Colonic mucosa (tissue), 4 donors: Measurements from ENCODE around the gene GPC5. TPM values are rescaled to one million over a fixed set of nuclear protein-coding genes. Genes with fewer than 3 reads are reported as not detected.

Experiments used
- DNase-seq: peaks from one replicate; pipeline ENCODE4 v3.0.0-alpha.2; 2020
- H3K27ac ChIP-seq: fragments of 200-600 bp; one replicate; pipeline ENCODE4 v1.8.0; 2021
- H3K27me3 ChIP-seq: fragments of 200-600 bp; one replicate; pipeline ENCODE4 v1.8.0; 2021
- H3K36me3 ChIP-seq: fragments of 200-600 bp; one replicate; pipeline ENCODE4 v1.8.0; 2021
- H3K4me1 ChIP-seq: fragments of 200-600 bp; one replicate; pipeline ENCODE4 v1.8.0; 2021; ENCODE audit warnings: mild to moderate bottlenecking
- H3K4me3 ChIP-seq: fragments of 200-600 bp; one replicate; pipeline ENCODE4 v1.8.0; 2021
- H3K9ac ChIP-seq, 2 donors: one replicate each; pipeline ENCODE4 v1.7.0; 2013; ENCODE audit warnings: control low read depth in 2 of 2, low read depth in 2 of 2, low read length in 2 of 2
- H3K9me3 ChIP-seq: fragments of 200-600 bp; one replicate; pipeline ENCODE4 v1.8.0; 2021
- intact Hi-C: fragments of 100-400 bp; cut with DNase I; formaldehyde crosslinking; loops from one replicate; pipeline ENCODE4 v1.14.1; 2022
- total RNA-seq, 2 donors: library from RNA; stranded (reverse); fragmentation: NEBNext Ultra II Directional in 1 of 2; extraction: Animal tissue kit (Norgen Biotek cat#: 25700) in 1 of 2; gene quantifications; one replicate each; pipeline ENCODE4 v1.2.1, GENCODE V29; 2021
- TF ChIP-seq, protein P1 (sequence below): fragments of 200-600 bp; IDR thresholded peaks from one replicate; pipeline ENCODE4 v1.8.0; 2022; ENCODE audit warnings: antibody characterized with exemption, mild to moderate bottlenecking
- donor health status: healthy.
- donor health status: DM: no; HTN: no; CAD: no.
- donor health status: DM: no; HTN: no; CAD: no.

Gene GPC5
- total RNA-seq, 2 donors from 2014 or later, result 0.42 TPM; not detected in 1

DNA sequence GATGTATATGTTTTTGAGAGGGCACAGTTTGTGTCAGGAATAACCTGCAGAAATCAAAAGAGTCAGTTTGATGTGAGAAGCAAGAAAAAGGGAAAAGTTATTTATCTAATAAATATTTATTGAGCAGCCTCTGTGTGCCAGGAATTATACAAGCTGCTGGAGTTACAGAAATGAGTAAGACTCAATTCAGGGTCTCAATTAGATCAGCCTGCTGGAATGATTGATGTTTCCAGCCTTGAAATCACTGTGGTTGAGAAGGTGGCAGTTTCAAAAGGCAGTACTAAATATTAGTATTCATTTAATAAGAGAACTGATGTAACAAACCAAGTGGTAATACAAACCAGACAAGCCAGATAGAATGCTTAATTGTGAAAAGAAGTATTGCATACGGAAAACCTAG, 1045.8 kb downstream of the GPC5 start:
- TF ChIP-seq, protein P1, sequence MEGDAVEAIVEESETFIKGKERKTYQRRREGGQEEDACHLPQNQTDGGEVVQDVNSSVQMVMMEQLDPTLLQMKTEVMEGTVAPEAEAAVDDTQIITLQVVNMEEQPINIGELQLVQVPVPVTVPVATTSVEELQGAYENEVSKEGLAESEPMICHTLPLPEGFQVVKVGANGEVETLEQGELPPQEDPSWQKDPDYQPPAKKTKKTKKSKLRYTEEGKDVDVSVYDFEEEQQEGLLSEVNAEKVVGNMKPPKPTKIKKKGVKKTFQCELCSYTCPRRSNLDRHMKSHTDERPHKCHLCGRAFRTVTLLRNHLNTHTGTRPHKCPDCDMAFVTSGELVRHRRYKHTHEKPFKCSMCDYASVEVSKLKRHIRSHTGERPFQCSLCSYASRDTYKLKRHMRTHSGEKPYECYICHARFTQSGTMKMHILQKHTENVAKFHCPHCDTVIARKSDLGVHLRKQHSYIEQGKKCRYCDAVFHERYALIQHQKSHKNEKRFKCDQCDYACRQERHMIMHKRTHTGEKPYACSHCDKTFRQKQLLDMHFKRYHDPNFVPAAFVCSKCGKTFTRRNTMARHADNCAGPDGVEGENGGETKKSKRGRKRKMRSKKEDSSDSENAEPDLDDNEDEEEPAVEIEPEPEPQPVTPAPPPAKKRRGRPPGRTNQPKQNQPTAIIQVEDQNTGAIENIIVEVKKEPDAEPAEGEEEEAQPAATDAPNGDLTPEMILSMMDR, result no peak
- intact Hi-C loops, result no loop called here
- Histone ChIP-seq H3K4me3 (no peak overlapping the region), H3K4me1 (no peaks in the 10 kb centered on the region), H3K36me3 (no peaks in the 10 kb centered on the region), H3K27me3 (no peaks in the 10 kb centered on the region), H3K9me3 (no peaks in the 10 kb centered on the region), H3K9ac (no peak overlapping the region), H3K27ac (no peak overlapping the region)
- no peak for DNase-seq

DNA sequence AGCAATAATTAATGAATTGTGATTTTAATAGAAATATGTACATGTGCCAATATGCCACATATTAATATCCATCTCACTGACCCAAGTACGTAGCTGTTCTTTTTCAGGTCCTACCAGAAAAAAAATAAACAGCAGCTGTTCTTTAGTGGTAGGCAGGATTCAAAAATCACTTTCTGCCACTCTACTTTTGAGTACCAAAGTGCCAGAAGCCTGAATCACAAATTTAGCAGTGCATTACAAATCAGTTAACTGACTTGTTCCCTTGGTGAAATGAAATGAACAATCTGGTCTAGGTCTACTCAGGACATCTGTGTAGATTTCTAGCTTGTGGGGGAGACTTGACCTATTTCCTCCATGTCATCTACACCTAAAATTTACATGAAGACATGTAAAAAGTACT, 1052.6 kb downstream of the GPC5 start:
- no peaks in the 10 kb centered on the region for H3K4me1 ChIP-seq
- intact Hi-C loops, result no loop called here
- H3K27me3 ChIP-seq, result no peaks in the 10 kb centered on the region
- TF ChIP-seq, protein P1, result no peak
- H3K9ac ChIP-seq, result no peak overlapping the region
- no peaks in the 10 kb centered on the region for H3K9me3 ChIP-seq
- no peaks in the 10 kb centered on the region for H3K36me3 ChIP-seq
- no peak overlapping the region for H3K4me3 ChIP-seq
- DNase-seq, result no peak
- no peak overlapping the region for H3K27ac ChIP-seq

DNA sequence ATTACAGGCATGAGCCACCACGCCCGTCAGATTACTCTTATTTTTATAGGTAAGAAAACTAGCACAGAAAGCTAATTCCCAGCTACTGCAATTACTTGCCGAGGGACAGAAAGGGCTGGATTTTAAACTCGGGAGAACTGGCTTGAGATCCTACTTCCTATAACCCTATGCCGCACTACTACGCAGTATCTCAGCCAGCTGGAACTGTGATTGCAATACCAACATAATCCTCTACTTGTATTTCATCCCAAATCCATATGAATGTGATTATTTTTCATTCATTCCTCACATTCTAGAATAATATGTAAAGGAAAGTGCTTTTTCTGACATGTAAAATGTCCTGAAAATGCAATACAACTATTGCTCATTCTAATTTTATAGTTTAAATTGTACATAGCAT, 1054.4 kb downstream of the GPC5 start:
- no peak overlapping the region for H3K9ac ChIP-seq
- no peaks in the 10 kb centered on the region for H3K9me3 ChIP-seq
- DNase-seq, result no peak
- H3K4me1 ChIP-seq, result no peaks in the 10 kb centered on the region
- H3K36me3 ChIP-seq, result no peaks in the 10 kb centered on the region
- TF ChIP-seq, protein P1, result no peak
- no peaks in the 10 kb centered on the region for H3K27me3 ChIP-seq
- H3K4me3 ChIP-seq, result no peak overlapping the region
- intact Hi-C loops, result no loop called here
- no peak overlapping the region for H3K27ac ChIP-seq

DNA sequence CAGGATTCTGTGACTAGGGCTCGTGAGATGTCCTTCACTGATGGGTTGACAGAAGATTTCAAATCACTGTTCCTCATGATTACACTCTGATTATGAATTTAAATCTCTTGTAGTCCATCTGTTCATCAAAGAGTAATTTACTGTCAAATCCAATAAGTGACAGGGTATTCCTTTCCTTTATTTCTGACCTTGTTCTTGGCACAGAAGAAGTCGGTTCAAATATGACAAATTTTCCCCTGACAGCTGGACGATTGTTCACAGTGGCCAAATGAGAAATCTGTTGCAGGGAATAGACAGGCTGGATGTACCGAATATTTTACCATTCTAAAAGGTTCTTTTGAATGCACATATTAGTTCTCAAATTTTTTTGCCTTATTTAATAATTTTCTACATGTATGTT, 1060.9 kb downstream of the GPC5 start:
- Histone ChIP-seq H3K9me3 (no peaks in the 10 kb centered on the region), H3K27me3 (no peaks in the 10 kb centered on the region), H3K4me3 (no peak overlapping the region), H3K27ac (no peak overlapping the region), H3K9ac (no peak overlapping the region), H3K36me3 (no peaks in the 10 kb centered on the region), H3K4me1 (no peaks in the 10 kb centered on the region)
- TF ChIP-seq, protein P1, result no peak
- intact Hi-C loops, result no loop called here
- DNase-seq, result no peak

DNA sequence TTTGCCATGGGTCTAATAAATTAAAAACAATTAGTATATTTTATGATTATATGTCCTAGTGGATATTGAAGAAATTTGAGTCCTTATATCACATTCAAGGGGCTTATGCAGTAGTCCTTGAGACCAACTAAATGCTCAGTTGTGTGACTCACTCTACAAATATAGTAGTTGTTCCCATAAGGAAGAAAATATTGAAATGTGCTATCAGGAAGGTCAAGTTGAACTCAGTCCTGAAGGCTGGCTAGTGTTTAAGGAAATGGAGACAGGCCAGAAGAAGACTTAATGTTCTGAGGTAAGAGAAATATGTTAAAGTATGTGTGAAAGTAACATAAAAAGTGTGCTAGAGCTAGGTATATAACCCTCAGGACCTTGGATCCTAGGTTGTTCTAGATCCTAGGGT, 1062.1 kb downstream of the GPC5 start:
- no peak overlapping the region for H3K4me3 ChIP-seq
- no peaks in the 10 kb centered on the region for H3K4me1 ChIP-seq
- no peak for DNase-seq
- TF ChIP-seq, protein P1, result no peak
- H3K27me3 ChIP-seq, result no peaks in the 10 kb centered on the region
- H3K27ac ChIP-seq, result peak overlapping the region; percentile 28
- no peak overlapping the region for H3K9ac ChIP-seq
- no peaks in the 10 kb centered on the region for H3K9me3 ChIP-seq
- intact Hi-C loops, result no loop called here
- no peaks in the 10 kb centered on the region for H3K36me3 ChIP-seq

DNA sequence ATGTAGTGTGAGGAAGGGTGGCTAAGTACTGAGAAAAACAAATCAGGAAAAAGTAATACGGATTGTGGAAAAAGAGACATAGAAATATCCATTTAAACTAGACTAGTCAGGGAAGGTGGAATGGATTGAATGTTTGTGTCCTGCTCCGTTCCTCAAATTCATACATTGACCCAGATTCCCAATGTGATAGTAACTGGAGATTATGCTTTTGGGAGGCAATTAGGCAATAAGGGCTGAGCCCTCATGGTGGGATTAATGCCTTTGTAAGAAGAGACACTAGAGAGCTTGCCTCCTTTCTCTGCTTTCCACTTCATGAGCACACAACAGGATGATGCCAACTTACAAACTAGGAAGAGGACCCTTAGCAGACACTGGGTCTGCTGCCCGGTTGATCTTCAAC, 1063.0 kb downstream of the GPC5 start:
- Histone ChIP-seq H3K9me3 (no peaks in the 10 kb centered on the region), H3K27me3 (no peaks in the 10 kb centered on the region), H3K4me1 (no peaks in the 10 kb centered on the region), H3K9ac (no peak overlapping the region), H3K27ac (no peak overlapping the region), H3K36me3 (no peaks in the 10 kb centered on the region), H3K4me3 (no peak overlapping the region)
- TF ChIP-seq, protein P1, result no peak
- intact Hi-C loops, result no loop called here
- DNase-seq, result no peak
